Stimulated activated CD4-positive, alpha-beta T cell treated with anti-CD3 and anti-CD28 coated beads, TNF-alpha, amount 100 ng/mL, for 4 hours (primary cell): ENCODE data around the gene NFKB1.
"Not testable (repeated sequence)": the region's sequence is repeated elsewhere in the genome, so short reads cannot be mapped to it uniquely, and the experiment has no call there.

Experiments
- DNase-seq, 3 experiments: peaks; one replicate each; pipeline ENCODE4 v3.0.0-alpha.2; 2020; ENCODE audit warnings: low read depth in 3 of 3

Gene NFKB1

DNA sequence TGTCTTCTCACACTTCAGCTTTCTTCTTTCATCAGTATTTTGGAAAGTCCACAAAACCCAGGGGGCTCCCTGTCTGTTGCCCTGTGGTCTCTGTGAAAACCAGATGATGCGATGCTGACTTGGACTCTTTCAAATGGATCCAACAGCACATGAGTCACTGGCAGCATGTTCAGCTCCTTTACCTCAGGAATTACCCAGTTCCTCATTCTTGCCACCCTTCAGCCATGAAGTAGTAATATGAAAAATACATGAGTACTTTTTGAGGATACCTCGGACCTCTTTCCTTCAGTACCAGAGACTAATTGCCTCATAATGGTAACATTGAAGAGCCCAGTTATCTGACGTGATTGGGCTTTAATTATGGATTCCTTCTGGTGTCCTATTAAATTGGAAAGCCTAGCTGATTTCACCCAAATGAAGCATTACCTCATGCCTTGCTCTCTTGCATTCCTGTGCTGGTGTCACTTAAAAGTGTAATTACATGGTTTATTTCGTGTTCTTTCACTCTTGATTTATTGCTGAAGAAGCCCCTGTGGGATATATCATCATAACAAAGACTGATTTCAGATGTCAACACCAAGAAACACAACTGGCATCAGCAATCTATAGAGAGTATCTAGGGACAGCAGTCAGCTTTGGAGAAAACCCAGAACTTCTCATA lies 63.4 kb downstream of the NFKB1 start:
- DNase-seq: no peak

GRCh38 chr4:102565696-102566095 lies 64.5 kb downstream of the NFKB1 start:
- no peak for DNase-seq

DNA sequence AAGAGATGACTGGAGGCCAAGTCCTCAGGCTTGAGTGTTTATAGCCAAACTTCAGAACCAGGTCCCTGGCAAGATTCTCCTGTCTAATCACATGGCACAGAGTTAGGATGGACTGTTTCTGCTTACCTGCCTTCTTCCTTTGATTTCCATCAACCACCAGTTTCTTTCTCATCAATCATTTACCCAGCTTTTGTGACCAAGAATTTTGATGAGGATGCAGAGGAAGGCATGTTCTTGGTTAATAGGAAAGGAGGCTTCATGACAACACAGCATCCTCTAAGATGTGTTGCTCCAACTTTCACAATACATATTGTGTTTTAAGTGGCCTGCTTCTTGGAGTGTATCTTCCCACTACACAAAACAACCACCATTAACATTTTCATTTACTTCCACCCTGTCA lies 65.3 kb downstream of the NFKB1 start:
- DNase-seq: no peak

DNA sequence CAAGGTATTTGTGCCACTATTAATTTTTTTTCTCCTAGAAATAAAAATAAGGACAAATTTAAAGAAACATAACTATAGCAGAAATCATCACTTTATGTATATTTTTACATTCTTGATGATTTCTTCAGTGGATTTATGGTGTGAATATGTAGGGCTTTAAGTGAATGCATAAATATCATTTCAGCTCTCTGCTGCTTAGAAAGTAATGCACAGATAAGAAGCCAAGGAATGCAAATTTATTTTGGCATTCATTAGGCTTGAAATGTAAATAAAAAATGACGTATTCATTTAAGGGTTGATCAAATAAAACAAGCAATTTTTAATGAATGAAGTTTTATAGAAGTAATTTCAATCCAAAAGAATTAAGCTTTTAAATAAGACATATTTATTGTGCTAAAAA lies 66.3 kb downstream of the NFKB1 start:
- no peak for DNase-seq

- no peak for DNase-seq
Measured at GRCh38 chr4:102569200-102569599, 68.0 kb downstream of the NFKB1 start.

- DNase-seq: not testable (repeated sequence)
Measured at GRCh38 chr4:102570211-102570610, 69.1 kb downstream of the NFKB1 start.

DNA sequence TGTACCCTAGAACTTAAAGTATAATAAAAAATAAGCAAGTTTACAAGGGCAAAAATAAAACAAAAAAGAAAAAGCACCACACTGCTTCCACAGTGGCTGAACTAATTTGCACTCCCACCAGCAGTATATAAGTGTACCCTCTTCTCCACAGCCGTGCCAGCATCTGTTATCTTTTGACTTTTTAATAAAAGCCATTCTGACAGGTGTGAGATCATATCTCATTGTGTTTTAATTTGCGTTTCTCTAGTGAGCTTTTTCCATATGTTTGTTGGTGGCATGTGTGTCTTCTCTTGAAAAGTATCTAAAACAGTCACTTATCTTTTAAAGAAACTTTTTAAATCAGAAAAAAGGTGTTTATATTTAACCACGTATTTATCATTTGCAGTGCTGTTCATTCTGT lies 71.3 kb downstream of the NFKB1 start:
- DNase-seq: no peak

- no peak for DNase-seq
Measured at GRCh38 chr4:102574317-102574716, 73.2 kb downstream of the NFKB1 start.

DNA sequence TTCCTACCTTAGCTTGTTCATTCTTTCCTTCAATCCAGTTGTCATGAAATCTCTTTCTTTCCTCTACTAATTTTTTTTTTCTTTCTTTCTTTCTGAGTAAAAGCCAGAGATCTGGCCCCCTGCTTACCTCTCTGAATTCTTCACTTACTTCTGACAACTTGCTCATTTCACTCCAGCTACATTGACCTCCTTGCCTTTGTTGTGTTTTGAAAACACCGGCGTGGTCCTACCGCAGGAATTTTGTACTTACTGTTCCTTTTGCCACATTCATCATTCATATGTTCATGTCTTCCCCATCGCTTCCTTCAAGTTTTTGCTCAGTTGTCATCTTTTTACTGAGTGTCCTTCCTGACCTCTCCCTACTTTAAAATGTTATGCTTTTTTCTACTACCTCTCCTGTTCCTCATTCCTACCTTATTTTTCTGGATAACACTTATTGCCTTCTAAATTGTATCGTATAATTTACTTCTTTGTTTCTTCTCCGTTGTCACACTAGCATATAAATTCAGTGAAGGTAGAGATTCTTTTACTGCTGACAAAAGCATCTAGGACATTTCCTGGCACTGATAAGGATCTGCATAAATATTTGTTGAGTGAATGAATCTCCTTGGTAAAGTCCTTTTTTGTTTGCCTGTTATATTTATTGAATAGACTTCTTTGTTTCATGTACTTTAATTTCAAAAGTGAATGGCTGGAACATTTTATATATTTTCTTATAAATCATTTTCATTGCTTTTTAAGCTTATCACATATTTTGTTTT lies 74.4 kb downstream of the NFKB1 start:
- DNase-seq: no peak

GRCh38 chr4:102578270-102578669 lies 77.1 kb downstream of the NFKB1 start:
- DNase-seq: no peak

- DNase-seq: no peak
Measured at GRCh38 chr4:102578819-102579218, 77.7 kb downstream of the NFKB1 start.

DNA sequence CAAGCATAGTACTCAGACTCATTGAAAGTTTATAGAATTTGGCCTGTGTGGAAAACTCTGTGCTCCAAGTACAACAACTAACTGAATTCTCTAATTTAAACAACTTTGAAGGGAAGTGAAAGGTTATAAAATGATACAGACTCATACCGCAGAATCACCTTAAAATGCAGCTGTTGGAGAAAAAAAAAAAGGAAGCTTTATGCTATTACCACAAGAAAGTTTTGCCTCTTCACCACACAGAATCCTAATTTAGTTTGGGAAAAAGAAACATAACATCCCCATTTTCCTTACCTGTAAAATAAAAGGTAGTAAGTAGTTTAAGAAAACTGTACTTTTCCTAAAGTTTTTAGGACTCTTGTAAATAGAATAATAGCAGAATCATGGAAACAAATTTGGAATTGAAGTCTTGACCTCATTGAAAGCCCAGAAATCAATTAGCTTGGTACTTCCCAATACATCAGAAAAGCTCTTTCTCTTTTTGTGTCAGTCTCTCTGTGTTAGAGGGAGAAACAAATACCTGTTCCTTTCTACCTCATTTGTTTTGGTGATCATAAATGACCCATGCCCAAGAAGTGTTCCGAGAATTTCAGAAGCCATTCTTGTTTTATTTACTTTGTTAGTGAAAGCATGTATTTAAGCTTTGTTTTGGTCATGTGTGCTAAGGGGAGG lies 78.8 kb downstream of the NFKB1 start:
- no peak for DNase-seq

DNA sequence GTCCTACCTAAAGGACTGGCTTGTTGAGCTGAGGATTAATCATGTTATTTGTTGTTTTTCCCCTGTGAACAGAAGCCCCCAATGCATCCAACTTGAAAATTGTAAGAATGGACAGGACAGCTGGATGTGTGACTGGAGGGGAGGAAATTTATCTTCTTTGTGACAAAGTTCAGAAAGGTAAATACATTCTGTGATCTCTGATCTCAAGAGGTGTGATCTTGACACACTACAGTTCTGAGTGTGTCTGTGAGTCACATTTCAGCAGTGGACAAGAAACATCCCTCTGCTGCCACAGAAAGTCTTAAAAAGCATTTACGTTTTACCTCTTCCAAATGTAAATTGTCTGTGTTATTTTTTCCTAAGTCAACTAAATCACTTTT lies 79.3 kb downstream of the NFKB1 start:
- DNase-seq: no peak

DNA sequence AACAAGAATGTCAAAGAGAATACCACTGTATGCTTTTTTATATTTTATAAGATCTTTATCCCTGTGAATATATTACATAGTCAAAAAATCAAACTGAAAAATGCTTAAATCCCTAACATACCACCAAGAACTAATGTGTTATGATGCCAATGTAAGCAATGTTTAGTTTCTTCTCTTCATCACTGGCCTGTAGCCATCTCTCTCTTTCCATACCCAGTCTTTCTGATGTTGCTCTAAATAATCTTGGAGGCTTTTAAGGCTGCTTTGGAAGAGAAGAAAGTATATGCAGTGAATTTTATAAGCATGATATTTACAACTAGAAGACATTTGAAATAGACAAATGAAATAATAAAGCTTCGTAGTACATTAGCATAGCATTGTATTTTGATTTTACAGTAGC lies 82.9 kb downstream of the NFKB1 start:
- DNase-seq: no peak

DNA sequence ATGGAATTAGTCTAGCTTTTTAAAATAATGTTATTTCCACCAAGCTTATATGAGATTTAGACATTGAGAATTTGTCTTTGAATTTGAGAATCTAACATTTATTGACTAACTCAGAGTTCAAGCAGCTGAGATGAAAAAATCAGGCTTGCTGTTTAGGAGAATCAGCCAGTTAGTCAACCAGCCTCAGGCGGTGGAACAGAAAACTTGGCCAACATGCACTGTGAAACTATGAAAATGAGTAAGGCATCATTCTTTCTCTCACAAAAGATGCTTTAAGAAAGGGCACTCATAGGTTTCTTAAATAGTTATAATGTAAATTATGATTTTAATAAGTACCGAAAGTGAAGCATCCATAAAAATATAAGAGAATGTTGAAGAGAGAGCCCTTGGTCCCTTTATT lies 84.2 kb downstream of the NFKB1 start:
- no peak for DNase-seq

DNA sequence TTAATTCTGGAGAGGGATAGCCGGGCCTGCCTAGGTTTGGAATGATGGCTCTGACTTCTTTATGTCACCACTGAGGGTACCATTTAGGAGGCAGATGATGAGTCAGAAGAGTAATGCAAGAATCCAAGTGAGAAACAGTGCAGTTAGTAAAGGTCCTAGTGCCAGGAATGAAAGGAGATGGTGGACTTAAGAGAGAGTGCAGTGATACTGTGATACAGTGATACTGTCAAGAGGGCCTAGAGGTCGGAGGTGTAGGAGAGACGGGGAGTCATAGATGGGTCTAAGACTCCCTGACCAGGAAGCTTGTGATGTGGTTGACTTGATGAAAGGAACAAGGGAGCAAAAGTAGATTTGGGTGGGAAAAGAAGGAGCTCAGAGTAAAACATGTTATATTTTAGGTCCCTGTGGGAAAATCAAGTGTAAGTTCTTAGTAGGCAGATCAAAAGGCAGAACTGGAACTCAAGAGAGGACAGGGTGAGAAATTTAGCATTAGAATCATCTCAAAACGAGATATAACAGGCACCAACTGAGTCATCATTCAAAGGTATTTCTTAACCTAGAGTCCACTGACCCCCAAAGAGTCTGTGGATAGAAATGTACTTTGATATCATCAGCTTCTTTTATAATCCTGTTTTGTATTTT lies 85.0 kb downstream of the NFKB1 start:
- DNase-seq: no peak

GRCh38 chr4:102586644-102587021 lies 85.5 kb downstream of the NFKB1 start:
- no peak for DNase-seq

- no peak for DNase-seq
Measured at GRCh38 chr4:102589743-102590142, 88.6 kb downstream of the NFKB1 start.

DNA sequence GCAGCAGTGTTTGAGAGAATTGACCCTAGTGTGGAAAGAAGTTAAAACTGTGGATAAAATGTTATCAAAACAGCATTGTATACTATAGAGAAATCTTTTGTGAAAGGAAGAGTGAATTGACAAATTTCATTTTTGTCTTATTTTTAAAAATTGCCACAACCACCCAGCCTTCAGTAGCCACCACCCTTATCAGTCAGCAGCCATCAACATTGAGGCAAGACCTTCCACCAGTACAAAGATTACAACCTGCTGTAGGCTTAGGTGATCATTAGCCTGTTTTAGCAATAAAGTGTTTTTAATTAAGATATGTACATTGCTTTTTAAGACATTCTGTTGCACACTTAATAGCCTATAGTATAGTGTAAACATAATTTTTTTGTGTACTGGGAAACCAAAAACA lies 91.1 kb downstream of the NFKB1 start:
- no peak for DNase-seq

DNA sequence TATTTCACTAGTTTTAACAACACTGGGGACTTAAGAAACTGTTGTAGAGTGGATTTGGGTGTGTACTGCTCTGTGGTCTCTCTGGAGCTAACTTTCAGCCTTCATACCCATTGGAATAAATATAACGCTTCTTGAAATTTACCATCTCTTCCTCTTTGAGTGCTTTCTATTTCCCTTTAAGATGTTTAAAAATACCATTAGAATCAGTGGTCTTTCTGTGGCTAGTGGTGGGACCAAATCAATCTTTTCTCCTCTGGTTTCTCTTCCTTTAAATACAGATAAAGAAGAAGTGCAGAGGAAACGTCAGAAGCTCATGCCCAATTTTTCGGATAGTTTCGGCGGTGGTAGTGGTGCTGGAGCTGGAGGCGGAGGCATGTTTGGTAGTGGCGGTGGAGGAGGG lies 92.0 kb downstream of the NFKB1 start:
- DNase-seq: no peak

DNA sequence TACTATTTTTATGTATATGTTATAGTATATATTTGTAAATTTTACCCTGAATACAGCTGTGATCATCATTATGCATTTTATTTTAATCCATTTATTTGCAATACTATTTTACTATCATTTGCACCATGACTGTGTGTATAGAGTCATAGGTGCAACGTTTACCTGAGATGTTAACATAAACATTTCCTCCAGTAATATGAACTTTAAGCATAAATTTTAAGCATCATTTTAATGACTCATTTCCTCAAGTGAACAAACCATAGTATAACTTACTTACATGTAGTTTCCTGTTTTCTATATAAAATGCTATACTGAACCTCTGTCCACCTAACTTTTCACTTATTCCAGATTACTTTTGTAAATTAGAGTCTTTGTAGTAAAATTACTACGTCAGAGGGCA lies 92.8 kb downstream of the NFKB1 start:
- DNase-seq: no peak

DNA sequence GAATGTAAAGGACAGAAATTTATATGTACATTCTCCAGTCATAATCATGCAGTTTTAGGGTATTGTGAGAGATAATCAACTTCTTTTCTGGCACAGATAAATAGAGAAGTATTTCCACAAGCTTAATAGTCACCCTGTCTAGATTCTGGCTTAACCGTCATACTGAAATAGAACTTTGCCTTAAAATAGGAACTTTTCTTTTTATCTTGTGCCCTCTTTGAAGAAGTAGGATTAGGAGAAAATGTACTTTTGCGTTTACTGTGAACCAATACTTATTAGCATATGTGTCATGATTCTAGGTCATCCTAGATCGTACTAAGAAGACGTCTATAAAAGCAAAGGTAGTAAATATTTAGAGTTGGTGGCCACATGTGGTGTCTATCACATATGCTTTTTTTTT lies 95.4 kb downstream of the NFKB1 start:
- no peak for DNase-seq
